Endothelial cell of umbilical vein (primary cell): ENCODE results near the gene FBXL4.

Experiments
- EZH2 ChIP-seq: IDR thresholded peaks from 2 replicates; pipeline ENCODE4 v1.6.1; 2012; ENCODE audit warnings: borderline replicate concordance, low read depth, mild to moderate bottlenecking, moderate library complexity, low read length, inconsistent platforms; ENCODE audit not compliant: severe bottlenecking
- FOS ChIP-seq: IDR thresholded peaks from 2 replicates; pipeline ENCODE4 v1.6.1; 2011; ENCODE audit warnings: mild to moderate bottlenecking, low read length, moderate library complexity, borderline replicate concordance; ENCODE audit not compliant: insufficient read depth
- GATA2 ChIP-seq: IDR thresholded peaks from 2 replicates; pipeline ENCODE4 v1.7.0; 2011; ENCODE audit warnings: low read depth, mild to moderate bottlenecking, moderate library complexity, mixed read lengths, low read length; ENCODE audit not compliant: insufficient read length, insufficient read depth
- JUN ChIP-seq: IDR thresholded peaks from 2 replicates; pipeline ENCODE4 v1.6.1; 2011; ENCODE audit warnings: borderline replicate concordance, low read depth; ENCODE audit not compliant: insufficient read length, insufficient read depth
- MAX ChIP-seq: IDR thresholded peaks from 2 replicates; pipeline ENCODE4 v1.6.1; 2011; ENCODE audit not compliant: insufficient read depth, insufficient read length
- MYC ChIP-seq: IDR thresholded peaks from one replicate; pipeline ENCODE4 v1.6.1; 2011; ENCODE audit warnings: mild to moderate bottlenecking, low read depth, low read length
- POLR2A ChIP-seq: IDR thresholded peaks from 2 replicates; pipeline ENCODE4 v1.6.1; 2012; ENCODE audit warnings: low read depth, mild to moderate bottlenecking, control low read depth, low read length
- POLR2AphosphoS5 ChIP-seq: IDR thresholded peaks from 2 replicates; pipeline ENCODE4 v1.6.1; 2012; ENCODE audit warnings: low read depth, mild to moderate bottlenecking, control low read depth, low read length, moderate library complexity; ENCODE audit not compliant: insufficient read depth
- TF ChIP-seq, protein P1 (sequence below), 2 donors: IDR thresholded peaks; 1 replicate in 1 of 2; 2 replicates in 1 of 2; pipeline ENCODE4 v1.5.1; 2011; ENCODE audit warnings: low read length in 2 of 2, mild to moderate bottlenecking in 2 of 2, moderate library complexity in 2 of 2, control low read depth in 1 of 2, inconsistent platforms in 1 of 2, low read depth in 1 of 2; ENCODE audit not compliant: insufficient read depth in 1 of 2; ENCODE audit errors: extremely low read depth in 1 of 2

DNA sequence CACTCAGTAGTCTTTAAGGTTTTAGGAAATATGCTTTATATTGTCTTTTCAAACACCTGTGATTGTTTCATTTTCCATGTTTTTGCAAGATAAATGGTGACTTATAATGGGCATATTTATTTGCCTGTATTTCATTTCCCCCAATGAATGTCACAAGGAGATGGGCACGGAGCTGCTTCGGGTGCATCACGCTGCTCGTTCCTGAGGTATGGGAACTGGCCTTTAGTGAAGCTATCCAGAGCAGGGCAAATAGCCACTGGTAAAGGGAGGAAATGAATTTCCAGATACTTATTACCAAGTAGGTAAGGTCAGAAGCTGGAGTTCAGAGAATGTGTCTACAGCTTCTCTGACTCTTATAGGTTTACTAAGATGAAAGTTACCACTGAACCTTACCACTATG, 109.7 kb downstream of the FBXL4 start:
- TF ChIP-seq, protein P1, sequence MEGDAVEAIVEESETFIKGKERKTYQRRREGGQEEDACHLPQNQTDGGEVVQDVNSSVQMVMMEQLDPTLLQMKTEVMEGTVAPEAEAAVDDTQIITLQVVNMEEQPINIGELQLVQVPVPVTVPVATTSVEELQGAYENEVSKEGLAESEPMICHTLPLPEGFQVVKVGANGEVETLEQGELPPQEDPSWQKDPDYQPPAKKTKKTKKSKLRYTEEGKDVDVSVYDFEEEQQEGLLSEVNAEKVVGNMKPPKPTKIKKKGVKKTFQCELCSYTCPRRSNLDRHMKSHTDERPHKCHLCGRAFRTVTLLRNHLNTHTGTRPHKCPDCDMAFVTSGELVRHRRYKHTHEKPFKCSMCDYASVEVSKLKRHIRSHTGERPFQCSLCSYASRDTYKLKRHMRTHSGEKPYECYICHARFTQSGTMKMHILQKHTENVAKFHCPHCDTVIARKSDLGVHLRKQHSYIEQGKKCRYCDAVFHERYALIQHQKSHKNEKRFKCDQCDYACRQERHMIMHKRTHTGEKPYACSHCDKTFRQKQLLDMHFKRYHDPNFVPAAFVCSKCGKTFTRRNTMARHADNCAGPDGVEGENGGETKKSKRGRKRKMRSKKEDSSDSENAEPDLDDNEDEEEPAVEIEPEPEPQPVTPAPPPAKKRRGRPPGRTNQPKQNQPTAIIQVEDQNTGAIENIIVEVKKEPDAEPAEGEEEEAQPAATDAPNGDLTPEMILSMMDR (IDR thresholded peaks at IDR 0.05; ENCODE audit: extremely low read depth in 1 of 2, insufficient read depth in 1 of 2, low read depth in 1 of 2, low read length in 2 of 2) = no peak
- TF ChIP-seq MAX (no peak), POLR2A (no peak), POLR2AphosphoS5 (no peak), EZH2 (peak; percentile 0), JUN (no peak), MYC (no peak), FOS (no peak), GATA2 (no peak)
